K562 (cell line): Measurements from ENCODE around the gene POLR3K. TPM values are rescaled to one million over a fixed set of nuclear protein-coding genes. Genes with fewer than 3 reads are reported as not detected.

ENCODE experiments used
- CCNT2 ChIP-seq: IDR thresholded peaks from 2 replicates; pipeline ENCODE4 v1.6.1; 2011; ENCODE audit warnings: borderline replicate concordance, low read depth, mild to moderate bottlenecking, moderate library complexity, mixed read lengths, low read length; ENCODE audit not compliant: insufficient read length; ENCODE audit errors: extremely low read depth
- CTBP1 ChIP-seq: fragments of 450-650 bp; IDR thresholded peaks from 2 replicates; pipeline ENCODE4 v1.6.1; 2016; ENCODE audit warnings: borderline replicate concordance
- ELF1 ChIP-seq: fragments of 200-800 bp; sonication (Bioruptor generic); IDR thresholded peaks from 2 replicates; pipeline ENCODE4 v1.6.1; 2016; ENCODE audit warnings: missing genetic modification characterization, missing compliant biosample characterization
- ETV1 ChIP-seq: fragments of 450-650 bp; conservative IDR thresholded peaks from 2 replicates; pipeline ENCODE4 v1.6.1; 2016; ENCODE audit warnings: missing genetic modification characterization, control low read depth, low read depth, missing compliant biosample characterization
- GABPB1 ChIP-seq: sonication (generic); formaldehyde crosslinking; IDR thresholded peaks from 2 replicates; pipeline ENCODE4 v1.8.0; 2022; ENCODE audit warnings: mild to moderate bottlenecking, missing genetic modification reagents
- GATAD2A ChIP-seq: fragments of 450-650 bp; IDR thresholded peaks from 2 replicates; pipeline ENCODE4 v1.6.1; 2017
- MAZ ChIP-seq, 2 experiments: fragments of 450-650 bp in 1 of 2; sonication (generic) in 1 of 2; formaldehyde crosslinking; IDR thresholded peaks in 1 of 2; conservative IDR thresholded peaks in 1 of 2; 2 replicates each; pipeline versions ENCODE4 v1.4.0 to v1.5.0; 2020; ENCODE audit warnings: mild to moderate bottlenecking in 1 of 2, missing genetic modification reagents in 1 of 2
- RBFOX2 ChIP-seq: fragments of 200-400 bp; formaldehyde crosslinking; IDR thresholded peaks from 2 replicates; pipeline ENCODE4 v1.6.1; 2017; ENCODE audit warnings: low read depth, mild to moderate bottlenecking, low read length, moderate library complexity
- SPI1 ChIP-seq: IDR thresholded peaks from 2 replicates; pipeline ENCODE4 v1.6.1; 2011; ENCODE audit warnings: low read depth, low read length, control low read depth, borderline replicate concordance
- SRSF7 ChIP-seq: fragments of 200-400 bp; formaldehyde crosslinking; optimal IDR thresholded peaks from 2 replicates; pipeline ENCODE3; 2017; ENCODE audit warnings: mild to moderate bottlenecking, low read depth, low read length
- ZNF551 ChIP-seq: fragments of 250-450 bp; sonication (Bioruptor Pico); IDR thresholded peaks from 2 replicates; pipeline ENCODE4 v1.5.0; 2021; ENCODE audit warnings: mild to moderate bottlenecking, moderate library complexity
- ZNF785 ChIP-seq: fragments of 250-450 bp; sonication (Bioruptor Pico); IDR thresholded peaks from 2 replicates; pipeline ENCODE4 v1.4.0; 2020; ENCODE audit warnings: mild to moderate bottlenecking
- polyA plus RNA-seq, 8 experiments: library from polyadenylated mRNA; depleted of rRNA in 4 of 8; stranded (reverse) in 5 of 8; unstranded in 3 of 8; fragments of >200 nt; fragmentation: Nextera tagmentation in 2 of 8; fragmentation: Illumina TruSeq in 1 of 8; extraction: Ambion mirVana in 2 of 8; extraction: Trizol in 1 of 8; gene quantifications; 2 replicates each; pipeline versions ENCODE4 v1.2.1 to v1.2.3, GENCODE V29; 2011 to 2014; ENCODE audit warnings: inconsistent platforms in 1 of 8, missing spikeins in 1 of 8
- total RNA-seq, 7 experiments: library from RNA; depleted of rRNA in 6 of 7; stranded (reverse); fragments of >200 nt in 6 of 7; fragmentation: Illumina TruSeq in 2 of 7; extraction: Trizol in 2 of 7; gene quantifications; 2 replicates each; pipeline versions ENCODE4 v1.2.1 to v1.2.3, GENCODE V29; 2011 to 2021; ENCODE audit warnings: low replicate concordance in 1 of 7
- TF ChIP-seq, protein P1 (sequence below), 2 experiments: fragments of 450-650 bp; formaldehyde crosslinking in 1 of 2; IDR thresholded peaks; 2 replicates each; pipeline versions ENCODE4 v1.4.0 to v1.6.1; 2014 to 2020; ENCODE audit warnings: mild to moderate bottlenecking in 2 of 2, borderline replicate concordance in 1 of 2, low read depth in 1 of 2
- TF ChIP-seq, protein P2 (sequence below): fragments of 250-450 bp; sonication (Bioruptor Pico); IDR thresholded peaks from 2 replicates; pipeline ENCODE4 v1.4.0; 2020; ENCODE audit warnings: borderline replicate concordance
- TF ChIP-seq, protein P3 (sequence below): fragments of 450-650 bp; formaldehyde crosslinking; IDR thresholded peaks from 2 replicates; pipeline ENCODE4 v1.4.0; 2020; ENCODE audit warnings: mild to moderate bottlenecking, moderate library complexity

POLR3K gene
- total and polyA plus RNA-seq, 9 of the 15 experiments (the other 6 are each of a cell fraction or from before 2014, with no cell fraction given) = 42.1 to 315 (median 86.7) TPM

DNA sequence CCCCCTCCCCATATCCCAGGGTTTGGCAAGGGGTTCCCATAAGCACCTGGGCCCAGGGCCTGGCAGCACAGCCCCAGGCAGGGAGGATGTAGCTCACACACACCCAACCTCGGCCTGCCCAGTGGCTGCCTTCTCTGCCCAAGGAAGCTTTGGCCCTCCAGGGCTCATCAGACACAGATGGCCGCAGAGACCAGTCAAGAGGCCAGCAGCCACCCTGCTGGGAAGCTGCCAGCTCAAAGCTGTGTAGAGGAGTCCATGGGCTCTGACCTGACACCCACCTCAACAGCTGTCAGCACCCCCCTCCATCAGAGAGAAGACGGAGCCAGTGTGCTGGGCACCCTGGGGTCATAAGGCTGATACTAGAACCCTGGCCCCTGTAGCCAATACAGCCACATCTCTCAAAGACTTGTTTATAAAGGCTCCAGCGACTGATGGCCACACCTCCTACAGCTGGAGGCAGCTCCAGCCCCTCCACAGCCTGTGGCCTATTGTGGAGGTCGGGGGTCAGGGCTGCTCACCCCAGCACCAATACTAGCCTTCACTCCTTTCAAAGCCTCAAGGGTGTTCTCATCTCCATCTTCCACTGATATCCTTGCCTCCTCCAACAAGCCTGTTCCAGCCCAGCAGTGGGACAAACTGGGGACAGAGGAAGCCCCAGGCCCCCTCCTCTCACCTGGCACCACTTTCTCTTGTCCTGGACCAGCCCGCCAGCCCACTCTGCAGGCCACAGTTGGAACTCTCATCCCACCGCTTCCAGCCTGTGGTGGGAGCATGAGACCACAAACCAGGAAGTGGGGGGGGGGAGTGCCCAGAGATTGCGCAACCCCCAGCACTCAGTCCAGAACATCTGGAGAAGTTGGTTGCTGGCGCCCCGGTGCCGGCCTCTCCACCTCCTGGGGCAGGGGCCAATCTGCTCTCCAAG lies 22.4 kb upstream of the POLR3K start (continued):
- TF ChIP-seq, protein P1, sequence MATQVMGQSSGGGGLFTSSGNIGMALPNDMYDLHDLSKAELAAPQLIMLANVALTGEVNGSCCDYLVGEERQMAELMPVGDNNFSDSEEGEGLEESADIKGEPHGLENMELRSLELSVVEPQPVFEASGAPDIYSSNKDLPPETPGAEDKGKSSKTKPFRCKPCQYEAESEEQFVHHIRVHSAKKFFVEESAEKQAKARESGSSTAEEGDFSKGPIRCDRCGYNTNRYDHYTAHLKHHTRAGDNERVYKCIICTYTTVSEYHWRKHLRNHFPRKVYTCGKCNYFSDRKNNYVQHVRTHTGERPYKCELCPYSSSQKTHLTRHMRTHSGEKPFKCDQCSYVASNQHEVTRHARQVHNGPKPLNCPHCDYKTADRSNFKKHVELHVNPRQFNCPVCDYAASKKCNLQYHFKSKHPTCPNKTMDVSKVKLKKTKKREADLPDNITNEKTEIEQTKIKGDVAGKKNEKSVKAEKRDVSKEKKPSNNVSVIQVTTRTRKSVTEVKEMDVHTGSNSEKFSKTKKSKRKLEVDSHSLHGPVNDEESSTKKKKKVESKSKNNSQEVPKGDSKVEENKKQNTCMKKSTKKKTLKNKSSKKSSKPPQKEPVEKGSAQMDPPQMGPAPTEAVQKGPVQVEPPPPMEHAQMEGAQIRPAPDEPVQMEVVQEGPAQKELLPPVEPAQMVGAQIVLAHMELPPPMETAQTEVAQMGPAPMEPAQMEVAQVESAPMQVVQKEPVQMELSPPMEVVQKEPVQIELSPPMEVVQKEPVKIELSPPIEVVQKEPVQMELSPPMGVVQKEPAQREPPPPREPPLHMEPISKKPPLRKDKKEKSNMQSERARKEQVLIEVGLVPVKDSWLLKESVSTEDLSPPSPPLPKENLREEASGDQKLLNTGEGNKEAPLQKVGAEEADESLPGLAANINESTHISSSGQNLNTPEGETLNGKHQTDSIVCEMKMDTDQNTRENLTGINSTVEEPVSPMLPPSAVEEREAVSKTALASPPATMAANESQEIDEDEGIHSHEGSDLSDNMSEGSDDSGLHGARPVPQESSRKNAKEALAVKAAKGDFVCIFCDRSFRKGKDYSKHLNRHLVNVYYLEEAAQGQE (IDR thresholded peaks at IDR 0.05; ENCODE audit: borderline replicate concordance) = no peak; the same call in 1 of the 2 replicates
- TF ChIP-seq, protein P1 (CRISPR knock-in tag; IDR thresholded peaks at IDR 0.05; ENCODE audit: low read depth) = 0 out of 2 replicates have a peak, but pooled peaks have one; percentile 36
- no peak for TF ChIP-seq RBFOX2
- TF ChIP-seq ZNF785 (CRISPR knock-in tag) = no peak
- peak; percentile 57; the same call in 1 of the 2 replicates for TF ChIP-seq CTBP1
- TF ChIP-seq ELF1 (tag) = peak; percentile 93
- no peak for TF ChIP-seq ZNF551 (CRISPR knock-in tag)
- 0 out of 2 replicates have a peak, but pooled peaks have one; percentile 25 for TF ChIP-seq GATAD2A
- peak; percentile 78 for TF ChIP-seq SPI1
- TF ChIP-seq, protein P2, sequence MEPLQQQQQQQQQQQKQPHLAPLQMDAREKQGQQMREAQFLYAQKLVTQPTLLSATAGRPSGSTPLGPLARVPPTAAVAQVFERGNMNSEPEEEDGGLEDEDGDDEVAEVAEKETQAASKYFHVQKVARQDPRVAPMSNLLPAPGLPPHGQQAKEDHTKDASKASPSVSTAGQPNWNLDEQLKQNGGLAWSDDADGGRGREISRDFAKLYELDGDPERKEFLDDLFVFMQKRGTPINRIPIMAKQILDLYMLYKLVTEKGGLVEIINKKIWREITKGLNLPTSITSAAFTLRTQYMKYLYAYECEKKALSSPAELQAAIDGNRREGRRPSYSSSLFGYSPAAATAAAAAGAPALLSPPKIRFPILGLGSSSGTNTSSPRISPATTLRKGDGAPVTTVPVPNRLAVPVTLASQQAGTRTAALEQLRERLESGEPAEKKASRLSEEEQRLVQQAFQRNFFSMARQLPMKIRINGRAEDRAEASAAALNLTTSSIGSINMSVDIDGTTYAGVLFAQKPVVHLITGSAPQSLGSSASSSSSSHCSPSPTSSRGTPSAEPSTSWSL (CRISPR knock-in tag) = no peak
- TF ChIP-seq, protein P3, sequence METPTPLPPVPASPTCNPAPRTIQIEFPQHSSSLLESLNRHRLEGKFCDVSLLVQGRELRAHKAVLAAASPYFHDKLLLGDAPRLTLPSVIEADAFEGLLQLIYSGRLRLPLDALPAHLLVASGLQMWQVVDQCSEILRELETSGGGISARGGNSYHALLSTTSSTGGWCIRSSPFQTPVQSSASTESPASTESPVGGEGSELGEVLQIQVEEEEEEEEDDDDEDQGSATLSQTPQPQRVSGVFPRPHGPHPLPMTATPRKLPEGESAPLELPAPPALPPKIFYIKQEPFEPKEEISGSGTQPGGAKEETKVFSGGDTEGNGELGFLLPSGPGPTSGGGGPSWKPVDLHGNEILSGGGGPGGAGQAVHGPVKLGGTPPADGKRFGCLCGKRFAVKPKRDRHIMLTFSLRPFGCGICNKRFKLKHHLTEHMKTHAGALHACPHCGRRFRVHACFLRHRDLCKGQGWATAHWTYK (CRISPR knock-in tag) = peak; percentile 62; the same call in 1 of the 2 replicates
- TF ChIP-seq SRSF7 = no peak
- peak; percentile 27; the same call in 1 of the 2 replicates for TF ChIP-seq GABPB1 (CRISPR knock-in tag)
- 0 out of 2 replicates have a peak, but pooled peaks have one; percentile 57 for TF ChIP-seq ETV1 (tag)
- TF ChIP-seq MAZ (CRISPR knock-in tag; conservative IDR thresholded peaks at IDR 0.05 in 1 of 2, IDR thresholded peaks at IDR 0.05 in 1 of 2) = peak in 1 of 2 experiments; percentile 55; a peak in 2 of 4 replicates
- TF ChIP-seq CCNT2 = no peak
